ENCODE data around the gene SNX24.
"Not testable (repeated sequence)": the region's sequence is repeated elsewhere in the genome, so short reads cannot be mapped to it uniquely, and the experiment has no call there.

- TF ChIP-seq CTCF (IDR thresholded peaks at IDR 0.05; ENCODE audit: insufficient read depth, low read length); REST (IDR thresholded peaks at IDR 0.05; ENCODE audit: insufficient replicate concordance, low read depth); POLR2AphosphoS5 (IDR thresholded peaks at IDR 0.05; ENCODE audit: low read depth); SPI1 (IDR thresholded peaks at IDR 0.05; ENCODE audit: borderline replicate concordance, low read depth); GABPA (IDR thresholded peaks at IDR 0.05; ENCODE audit: low read depth): not testable (repeated sequence)
Observed at GRCh38 chr5:122973759-122974158, 128.3 kb downstream of the SNX24 start.

Measured in HL-60 (cell line).